ENCODE data around the gene SPATA32.

DNA sequence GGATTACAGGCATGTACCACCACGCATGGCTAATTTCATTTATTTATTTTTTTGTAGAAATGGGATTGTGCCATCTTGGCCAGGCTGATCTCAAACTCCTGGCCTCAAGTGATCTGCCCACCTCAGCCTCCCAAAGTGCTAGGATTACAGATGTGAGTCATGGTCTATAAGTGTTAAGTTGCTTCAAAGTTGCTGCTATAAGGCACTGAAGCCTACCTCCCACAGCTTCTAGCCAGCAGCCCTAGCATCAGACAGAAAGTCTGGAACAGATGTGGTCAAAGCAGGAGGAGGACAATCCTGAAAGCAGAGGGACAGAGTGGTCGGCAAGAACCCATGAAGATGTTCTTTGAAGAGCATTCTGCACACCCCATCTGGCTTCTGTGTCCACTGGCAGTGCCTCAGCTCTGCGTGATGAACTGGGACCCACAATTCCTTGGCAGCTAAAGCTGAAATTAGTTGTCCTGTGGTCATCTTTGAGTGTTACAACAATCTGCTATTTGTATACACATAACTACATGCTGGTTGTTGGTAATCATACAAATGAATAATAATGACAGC is 43.7 kb upstream of the SPATA32 start:
- no peak for TF ChIP-seq POLR2A (IDR thresholded peaks at IDR 0.05)
- TF ChIP-seq, protein P1, sequence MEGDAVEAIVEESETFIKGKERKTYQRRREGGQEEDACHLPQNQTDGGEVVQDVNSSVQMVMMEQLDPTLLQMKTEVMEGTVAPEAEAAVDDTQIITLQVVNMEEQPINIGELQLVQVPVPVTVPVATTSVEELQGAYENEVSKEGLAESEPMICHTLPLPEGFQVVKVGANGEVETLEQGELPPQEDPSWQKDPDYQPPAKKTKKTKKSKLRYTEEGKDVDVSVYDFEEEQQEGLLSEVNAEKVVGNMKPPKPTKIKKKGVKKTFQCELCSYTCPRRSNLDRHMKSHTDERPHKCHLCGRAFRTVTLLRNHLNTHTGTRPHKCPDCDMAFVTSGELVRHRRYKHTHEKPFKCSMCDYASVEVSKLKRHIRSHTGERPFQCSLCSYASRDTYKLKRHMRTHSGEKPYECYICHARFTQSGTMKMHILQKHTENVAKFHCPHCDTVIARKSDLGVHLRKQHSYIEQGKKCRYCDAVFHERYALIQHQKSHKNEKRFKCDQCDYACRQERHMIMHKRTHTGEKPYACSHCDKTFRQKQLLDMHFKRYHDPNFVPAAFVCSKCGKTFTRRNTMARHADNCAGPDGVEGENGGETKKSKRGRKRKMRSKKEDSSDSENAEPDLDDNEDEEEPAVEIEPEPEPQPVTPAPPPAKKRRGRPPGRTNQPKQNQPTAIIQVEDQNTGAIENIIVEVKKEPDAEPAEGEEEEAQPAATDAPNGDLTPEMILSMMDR (IDR thresholded peaks at IDR 0.05): no peak
